Activated T-helper 17 cell treated with anti-CD3 and anti-CD28 coated beads, Interleukin-2, amount 50 U/mL, for 72 hours (primary cell): ENCODE data around the gene SLC22A23. TPM values are rescaled to one million over a fixed set of nuclear protein-coding genes. Genes with fewer than 3 reads are reported as not detected.
"Not testable (repeated sequence)": the region's sequence is repeated elsewhere in the genome, so short reads cannot be mapped to it uniquely, and the experiment has no call there.

Source experiments
- ATAC-seq: fragments of 150-1000 bp; cut with Tn5 transposase; replicated peaks from 2 replicates; pipeline ENCODE4 v1.10.0; 2021; ENCODE audit warnings: mild to moderate bottlenecking, moderate library complexity
- H3K27ac Mint-ChIP-seq: one replicate; pipeline ENCODE4 v1.8.0; 2022; ENCODE audit warnings: mixed read lengths
- H3K27me3 Mint-ChIP-seq: one replicate; pipeline ENCODE4 v1.8.0; 2022; ENCODE audit warnings: mixed read lengths
- H3K36me3 Mint-ChIP-seq: one replicate; pipeline ENCODE4 v1.8.0; 2022; ENCODE audit warnings: low read depth, mild to moderate bottlenecking, mixed read lengths
- H3K4me1 Mint-ChIP-seq: one replicate; pipeline ENCODE4 v1.8.0; 2022; ENCODE audit warnings: mixed read lengths
- H3K4me3 Mint-ChIP-seq: one replicate; pipeline ENCODE4 v1.8.0; 2022; ENCODE audit warnings: mild to moderate bottlenecking, mixed read lengths
- H3K9me3 Mint-ChIP-seq: one replicate; pipeline ENCODE4 v1.8.0; 2022; ENCODE audit warnings: mixed read lengths
- total RNA-seq, 2 donors: library from RNA; stranded (reverse); gene quantifications; one replicate each; pipeline ENCODE4 v1.2.3, GENCODE V29; 2022

The SLC22A23 gene
- total RNA-seq, 2 donors from 2014 or later: 0.13 to 0.45 TPM

DNA sequence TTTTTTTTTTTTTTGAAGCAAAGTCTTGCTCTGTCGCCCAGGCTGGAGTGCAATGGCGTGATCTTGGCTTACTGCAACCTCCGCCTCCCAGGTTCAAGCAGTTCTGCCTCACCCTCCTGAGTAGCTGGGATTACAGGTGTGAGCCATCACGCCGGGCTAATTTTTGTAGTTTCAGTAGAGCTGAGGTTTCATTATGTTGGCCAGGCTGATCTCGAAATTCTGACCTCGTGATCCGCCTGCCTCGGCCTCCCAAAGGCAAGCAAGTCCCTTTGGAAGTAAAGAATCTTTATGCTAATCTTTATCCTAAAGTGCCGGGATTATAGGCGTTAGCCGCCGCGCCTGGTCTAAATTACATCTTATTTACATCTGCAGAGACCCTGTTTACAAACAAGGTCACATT is 196.6 kb downstream of the SLC22A23 start:
- Mint-ChIP-seq H3K4me3 (peak overlapping the region; percentile 100), H3K27ac (peak overlapping the region; percentile 98), H3K36me3 (peaks cover 46% of the 10 kb centered on the region), H3K27me3 (no peaks in the 10 kb centered on the region), H3K4me1 (peaks cover 21% of the 10 kb centered on the region), H3K9me3 (no peaks in the 10 kb centered on the region)
- no peak for ATAC-seq

DNA sequence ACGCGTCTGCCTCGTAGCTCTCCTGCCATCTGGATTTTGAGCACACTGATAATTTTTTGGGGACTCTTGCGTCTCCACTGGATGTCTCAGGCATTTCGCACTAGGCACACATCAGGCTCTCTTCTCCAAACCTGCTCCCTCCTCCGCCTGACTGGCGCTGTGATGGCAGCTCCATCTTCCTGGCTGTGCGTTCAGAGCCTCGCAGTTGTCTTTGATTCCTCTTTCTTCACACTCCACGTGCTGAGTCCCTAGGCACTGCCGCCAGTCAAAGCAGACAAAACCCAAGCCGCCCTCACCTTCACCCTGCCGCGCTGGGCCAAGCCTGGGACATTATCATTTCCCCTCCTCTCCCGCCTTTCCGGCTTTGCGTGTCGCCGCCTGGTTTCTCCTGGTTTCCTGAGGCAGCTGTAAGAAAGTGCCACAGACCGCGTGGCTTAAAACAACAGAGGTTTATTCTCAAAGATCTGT is 197.3 kb downstream of the SLC22A23 start:
- Mint-ChIP-seq H3K9me3 (no peaks in the 10 kb centered on the region), H3K27ac (peak overlapping the region; percentile 98), H3K4me1 (peaks cover 21% of the 10 kb centered on the region), H3K4me3 (peak overlapping the region; percentile 100), H3K36me3 (peaks cover 39% of the 10 kb centered on the region), H3K27me3 (no peaks in the 10 kb centered on the region)
- peak; percentile 34 for ATAC-seq

DNA sequence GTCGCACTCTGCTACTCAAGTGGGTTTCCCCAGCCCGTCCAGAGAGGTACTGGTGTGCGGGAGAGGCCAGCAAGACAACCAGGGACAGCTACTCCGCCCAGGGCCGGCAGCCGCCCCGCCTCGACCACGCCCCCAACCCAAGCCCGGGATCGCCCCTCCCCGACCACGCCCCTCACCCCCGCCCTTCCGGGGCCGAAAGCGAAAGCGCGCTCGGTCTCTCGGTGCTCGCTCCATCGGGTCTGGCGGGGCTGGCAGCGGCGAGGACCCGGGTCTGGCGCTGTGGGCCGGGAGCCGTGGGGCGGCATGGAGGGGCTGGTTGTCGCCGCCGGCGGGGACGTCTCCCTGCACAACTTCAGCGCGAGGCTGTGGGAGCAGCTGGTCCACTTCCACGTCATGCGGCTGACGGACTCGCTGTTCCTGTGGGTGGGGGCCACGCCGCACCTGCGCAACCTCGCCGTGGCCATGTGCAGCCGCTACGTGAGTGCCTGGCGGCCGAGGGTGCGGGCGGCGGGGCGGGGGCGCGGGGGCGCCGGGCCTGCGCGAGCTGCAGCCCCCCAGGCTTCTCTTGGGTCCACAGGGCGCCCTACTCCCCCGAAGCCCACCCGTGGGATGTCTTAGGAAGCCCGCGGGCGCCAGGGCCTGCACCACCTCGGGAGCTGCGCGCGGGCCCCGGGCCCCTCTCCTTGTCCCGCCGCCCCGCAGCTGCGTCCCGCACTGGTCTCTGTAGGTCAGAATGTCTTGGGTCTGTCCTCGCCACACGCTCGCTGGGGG is 197.9 kb downstream of the SLC22A23 start, which contains the start of gene PSMG4:
TSS of gene PSMG4 (plus strand) at position 228 of the 771 bp plus-strand sequence. CDS start at position 304, 76 bp downstream.
- peaks cover 25% of the 10 kb centered on the region for H3K4me1 Mint-ChIP-seq
- peak; percentile 90 for ATAC-seq
- peaks cover 34% of the 10 kb centered on the region for H3K36me3 Mint-ChIP-seq
- H3K27me3 Mint-ChIP-seq: no peaks in the 10 kb centered on the region
- peak within 1 kb of the TSS; percentile 98 for H3K27ac Mint-ChIP-seq
- peaks cover 4% of the 10 kb centered on the region for H3K9me3 Mint-ChIP-seq
- H3K4me3 Mint-ChIP-seq: peak within 1 kb of the TSS; percentile 100

DNA sequence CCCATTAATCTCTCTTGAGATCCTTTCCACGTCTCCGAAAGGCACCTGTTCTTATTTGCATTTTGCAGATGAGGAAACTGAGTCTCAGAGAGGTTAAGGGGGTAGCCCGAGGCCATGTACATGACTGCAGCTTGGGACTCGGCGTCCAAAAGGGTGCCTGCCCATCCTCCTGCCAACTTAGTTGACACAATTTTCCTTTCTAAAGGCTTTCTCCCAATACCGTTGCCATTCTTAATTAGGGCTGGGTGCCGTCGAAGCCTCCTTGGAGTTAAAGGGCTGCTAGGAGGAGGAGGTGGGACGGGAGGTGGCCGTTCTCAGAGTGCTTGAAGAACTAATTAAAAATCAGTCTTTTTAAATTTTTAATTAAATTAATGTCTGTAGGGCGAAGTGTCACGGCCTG is 198.6 kb downstream of the SLC22A23 start:
- H3K27me3 Mint-ChIP-seq: no peaks in the 10 kb centered on the region
- H3K4me3 Mint-ChIP-seq: peak overlapping the region; percentile 100
- H3K36me3 Mint-ChIP-seq: peaks cover 27% of the 10 kb centered on the region
- H3K9me3 Mint-ChIP-seq: peaks cover 4% of the 10 kb centered on the region
- peaks cover 21% of the 10 kb centered on the region for H3K4me1 Mint-ChIP-seq
- no peak for ATAC-seq
- no peak overlapping the region for H3K27ac Mint-ChIP-seq

GRCh38 chr6:3253597-3253961 is 203.3 kb downstream of the SLC22A23 start:
- Mint-ChIP-seq H3K9me3 (peaks cover 4% of the 10 kb centered on the region), H3K27me3 (peaks cover 7% of the 10 kb centered on the region), H3K4me1 (peaks cover 9% of the 10 kb centered on the region), H3K27ac (no peak overlapping the region), H3K4me3 (no peak overlapping the region), H3K36me3 (no peaks in the 10 kb centered on the region)
- ATAC-seq: no peak

DNA sequence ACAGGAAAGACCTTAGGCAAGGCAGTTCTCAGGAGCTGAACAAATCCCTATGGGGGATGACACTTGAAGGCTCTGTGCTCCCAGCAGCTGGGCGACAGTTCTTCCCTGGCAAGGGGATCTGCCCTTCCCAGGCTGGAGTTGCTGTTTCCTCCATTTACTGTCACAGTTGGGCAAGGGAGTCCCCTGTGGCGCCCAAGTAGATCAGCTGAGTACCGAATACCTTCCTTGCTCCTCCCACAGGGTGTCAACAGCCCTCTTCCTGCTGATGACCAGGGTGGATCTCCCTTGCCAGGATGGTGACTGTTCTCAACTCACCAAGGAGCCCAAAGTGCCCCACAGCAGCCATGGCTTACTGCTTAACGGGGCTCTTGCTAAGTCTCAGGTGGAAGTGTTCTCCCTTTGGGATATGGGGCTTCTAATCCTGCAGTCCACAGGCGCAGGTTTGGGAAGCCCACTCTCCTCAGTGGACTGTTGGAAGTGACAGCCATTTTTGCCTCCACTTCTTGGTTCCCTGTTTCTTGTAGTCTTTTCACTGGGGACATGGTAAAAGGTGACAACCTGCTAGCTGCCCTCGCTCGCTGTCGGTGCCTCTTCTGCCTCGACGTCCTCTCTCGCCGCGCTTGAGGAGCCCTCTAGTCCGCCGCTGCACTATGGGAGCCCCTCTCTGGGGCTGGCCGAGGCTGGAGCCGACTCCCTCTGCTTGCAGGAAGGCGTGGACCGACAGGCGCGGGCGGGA is 203.8 kb downstream of the SLC22A23 start:
- H3K27ac Mint-ChIP-seq: no peak overlapping the region
- H3K4me3 Mint-ChIP-seq: no peak overlapping the region
- peaks cover 9% of the 10 kb centered on the region for H3K27me3 Mint-ChIP-seq
- ATAC-seq: no peak
- H3K36me3 Mint-ChIP-seq: no peaks in the 10 kb centered on the region
- H3K4me1 Mint-ChIP-seq: peaks cover 9% of the 10 kb centered on the region
- peaks cover 4% of the 10 kb centered on the region for H3K9me3 Mint-ChIP-seq

DNA sequence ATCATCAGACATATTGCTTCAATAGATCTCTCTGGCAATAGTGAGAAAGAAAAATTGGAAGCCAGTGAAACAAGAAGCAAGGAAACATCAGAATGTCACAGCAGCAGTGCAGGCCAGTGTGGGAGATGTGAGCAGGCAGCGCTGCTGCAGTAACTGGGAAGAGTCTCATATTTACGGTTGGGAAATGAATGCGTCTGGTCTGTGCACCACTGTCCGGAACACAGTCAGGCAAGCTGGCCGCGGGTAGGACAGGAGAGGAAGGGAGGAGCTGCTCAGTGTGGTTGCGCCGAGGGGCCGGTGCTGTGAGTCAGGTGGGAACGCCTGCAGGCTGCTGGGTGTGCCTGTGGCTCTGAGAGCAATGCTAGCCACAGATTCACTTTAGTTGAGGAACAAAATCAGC is 204.5 kb downstream of the SLC22A23 start:
- no peaks in the 10 kb centered on the region for H3K36me3 Mint-ChIP-seq
- ATAC-seq: peak; percentile 33
- H3K4me3 Mint-ChIP-seq: no peak overlapping the region
- peaks cover 9% of the 10 kb centered on the region for H3K4me1 Mint-ChIP-seq
- peaks cover 12% of the 10 kb centered on the region for H3K27me3 Mint-ChIP-seq
- H3K27ac Mint-ChIP-seq: no peak overlapping the region
- peaks cover 4% of the 10 kb centered on the region for H3K9me3 Mint-ChIP-seq

DNA sequence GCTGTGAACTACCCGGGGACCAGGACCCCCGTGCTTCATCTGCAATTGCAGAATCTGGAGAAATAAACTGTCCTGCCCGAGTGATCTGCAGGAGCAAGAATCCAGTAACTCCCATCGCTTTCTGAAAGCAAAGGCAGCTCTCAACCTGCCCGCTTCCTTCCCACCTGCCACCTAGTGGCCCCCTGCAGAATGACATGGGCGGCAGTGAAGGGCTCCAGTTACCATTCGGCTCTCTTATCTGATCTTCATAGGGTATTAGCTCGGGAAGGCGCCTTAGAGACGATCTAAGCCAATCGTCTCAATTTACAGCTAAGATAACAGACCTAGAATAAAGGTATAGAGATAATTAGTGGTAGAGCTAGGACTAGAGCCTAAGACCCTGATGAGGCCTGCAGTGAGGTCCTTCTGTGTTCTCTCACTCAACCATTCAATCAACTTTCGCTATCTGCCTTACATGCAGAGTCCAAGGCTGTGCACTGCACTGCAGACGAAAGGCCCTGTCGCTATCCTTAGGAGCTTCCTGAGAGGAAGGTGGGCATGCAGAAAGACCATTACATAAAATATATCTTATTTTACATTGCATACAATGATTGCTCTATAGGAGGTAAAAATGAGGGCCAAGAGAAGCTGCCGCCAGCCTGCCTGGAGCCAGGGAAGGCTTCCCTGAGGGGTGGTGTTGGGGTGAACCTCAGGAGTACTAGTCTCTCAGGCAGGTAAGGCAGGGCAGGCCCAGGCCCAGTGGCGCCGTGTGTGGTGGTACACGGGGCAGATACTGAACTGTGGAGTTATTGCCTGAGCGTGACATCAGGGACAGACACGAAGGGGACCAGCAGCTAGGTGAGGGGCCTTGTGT is 205.2 kb downstream of the SLC22A23 start:
- no peak overlapping the region for H3K27ac Mint-ChIP-seq
- H3K4me3 Mint-ChIP-seq: peak overlapping the region; percentile 54
- peaks cover 4% of the 10 kb centered on the region for H3K9me3 Mint-ChIP-seq
- H3K27me3 Mint-ChIP-seq: peaks cover 12% of the 10 kb centered on the region
- ATAC-seq: peak; percentile 93
- H3K4me1 Mint-ChIP-seq: peaks cover 9% of the 10 kb centered on the region
- no peaks in the 10 kb centered on the region for H3K36me3 Mint-ChIP-seq

DNA sequence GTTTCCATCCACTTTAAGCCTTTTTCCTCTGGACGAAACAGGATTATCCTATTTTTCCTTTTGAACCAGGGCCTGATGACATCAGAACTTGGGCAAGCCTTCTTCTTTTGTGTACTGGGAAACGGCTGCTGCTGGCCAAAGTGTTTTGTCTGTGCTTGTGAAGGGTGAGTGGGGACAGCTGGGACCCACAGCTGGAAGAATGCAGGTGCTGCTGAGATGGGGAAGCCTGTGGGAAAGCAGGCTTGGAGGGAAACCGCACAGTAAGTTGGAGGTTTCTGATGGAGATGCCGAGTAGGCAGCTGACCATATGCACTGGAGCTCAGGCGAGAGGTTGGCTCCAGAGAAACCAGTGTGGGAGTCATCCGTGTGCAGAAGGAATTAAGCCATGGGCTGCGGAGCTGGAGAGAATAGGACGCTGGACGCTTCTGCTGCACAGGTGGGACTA is 206.6 kb downstream of the SLC22A23 start:
- no peak for ATAC-seq
- peaks cover 4% of the 10 kb centered on the region for H3K9me3 Mint-ChIP-seq

DNA sequence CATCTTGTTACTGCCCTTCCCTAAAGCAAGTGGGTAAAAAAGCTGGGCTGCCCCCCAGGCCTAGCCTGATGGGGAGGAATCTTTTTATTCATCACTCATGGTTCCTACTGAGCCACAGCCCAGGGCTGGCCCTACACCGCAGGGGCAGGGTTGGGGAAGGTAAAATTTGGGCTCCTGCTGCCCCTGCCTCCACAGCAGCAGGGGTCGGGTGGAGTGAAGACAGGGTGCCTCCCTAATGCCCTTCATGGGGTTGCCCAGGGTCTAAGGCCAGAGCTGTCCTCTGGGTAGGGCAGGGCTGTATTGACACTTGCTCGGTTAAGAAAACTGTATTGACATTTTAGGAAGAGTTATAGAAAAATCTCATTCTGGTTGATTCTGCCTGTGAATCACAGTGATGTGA is 207.0 kb downstream of the SLC22A23 start:
- Mint-ChIP-seq H3K4me1 (peaks cover 9% of the 10 kb centered on the region), H3K27me3 (peaks cover 20% of the 10 kb centered on the region), H3K36me3 (no peaks in the 10 kb centered on the region), H3K4me3 (no peak overlapping the region), H3K27ac (no peak overlapping the region), H3K9me3 (peaks cover 4% of the 10 kb centered on the region)
- no peak for ATAC-seq

More for the DNA sequence above, 206.6 kb downstream of the SLC22A23 start:
- H3K4me1 Mint-ChIP-seq: peaks cover 9% of the 10 kb centered on the region
- H3K27ac Mint-ChIP-seq: no peak overlapping the region
- H3K4me3 Mint-ChIP-seq: no peak overlapping the region
- no peaks in the 10 kb centered on the region for H3K36me3 Mint-ChIP-seq
- peaks cover 18% of the 10 kb centered on the region for H3K27me3 Mint-ChIP-seq

GRCh38 chr6:3247255-3248146 is 209.3 kb downstream of the SLC22A23 start:
- no peaks in the 10 kb centered on the region for H3K9me3 Mint-ChIP-seq
- H3K27me3 Mint-ChIP-seq: peaks cover 34% of the 10 kb centered on the region
- no peak for ATAC-seq
- H3K27ac Mint-ChIP-seq: no peak overlapping the region
- no peaks in the 10 kb centered on the region for H3K36me3 Mint-ChIP-seq
- H3K4me3 Mint-ChIP-seq: no peak overlapping the region
- H3K4me1 Mint-ChIP-seq: peaks cover 5% of the 10 kb centered on the region

DNA sequence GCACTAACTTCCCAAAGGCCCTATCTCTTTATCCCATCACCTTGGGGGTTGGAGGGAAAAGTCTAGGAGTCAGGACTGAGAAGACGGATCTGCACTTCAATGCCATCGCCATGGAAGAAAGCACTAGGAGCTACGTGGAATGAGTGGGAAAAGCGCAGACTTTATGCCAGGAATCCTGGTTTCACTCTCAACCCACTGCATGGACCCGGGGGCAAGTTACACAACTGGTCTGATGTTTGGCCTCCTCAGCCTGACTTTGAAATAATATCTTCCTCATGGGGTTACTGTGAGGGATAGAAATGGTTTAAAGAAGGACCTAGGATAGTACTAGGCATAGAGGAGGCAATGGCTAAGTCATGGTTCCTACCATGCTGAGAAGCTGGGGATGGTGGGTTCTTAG is 211.6 kb downstream of the SLC22A23 start:
- H3K27me3 Mint-ChIP-seq: peaks cover 37% of the 10 kb centered on the region
- no peak overlapping the region for H3K4me3 Mint-ChIP-seq
- ATAC-seq: no peak
- no peaks in the 10 kb centered on the region for H3K4me1 Mint-ChIP-seq
- no peaks in the 10 kb centered on the region for H3K36me3 Mint-ChIP-seq
- no peaks in the 10 kb centered on the region for H3K9me3 Mint-ChIP-seq
- no peak overlapping the region for H3K27ac Mint-ChIP-seq

GRCh38 chr6:3244832-3245161 is 212.1 kb downstream of the SLC22A23 start:
- H3K4me1 Mint-ChIP-seq, H3K9me3 Mint-ChIP-seq, ATAC-seq, H3K36me3 Mint-ChIP-seq, H3K4me3 Mint-ChIP-seq, H3K27ac Mint-ChIP-seq: not testable (repeated sequence)
- peaks cover 40% of the 10 kb centered on the region for H3K27me3 Mint-ChIP-seq
